ENCODE measurements around the gene AGPAT1.

The AGPAT1 gene

GRCh38 chr6:32208996-32209395 lies 33.1 kb upstream of the AGPAT1 start:
- no peak overlapping the region for H3K4me2 ChIP-seq (ENCODE audit: low read length)
- no peak overlapping the region for H3K4me3 ChIP-seq (ENCODE audit: low read depth, low read length)
- no peaks in the 10 kb centered on the region for H3K36me3 ChIP-seq (ENCODE audit: control insufficient read depth, insufficient read depth, low read length)
- no peaks in the 10 kb centered on the region for H3K9me3 ChIP-seq (ENCODE audit: control insufficient read depth, low read length)
- TF ChIP-seq CTCF (IDR thresholded peaks at IDR 0.05) = no peak
- H3K79me2 ChIP-seq = no peaks in the 10 kb centered on the region
- H3K27me3 ChIP-seq (ENCODE audit: control insufficient read depth, insufficient read depth, low read length) = no peaks in the 10 kb centered on the region
- no peak overlapping the region for H3K27ac ChIP-seq
- H2AFZ ChIP-seq = no peak overlapping the region
- H3K9ac ChIP-seq = no peak overlapping the region
- no peaks in the 10 kb centered on the region for H3K4me1 ChIP-seq

GRCh38 chr6:32204268-32204715 lies 28.4 kb upstream of the AGPAT1 start:
- Histone ChIP-seq H3K27ac (no peak overlapping the region), H2AFZ (no peak overlapping the region), H3K4me3 (ENCODE audit: low read depth, low read length) (no peak overlapping the region), H3K79me2 (no peaks in the 10 kb centered on the region), H3K36me3 (ENCODE audit: control insufficient read depth, insufficient read depth, low read length) (no peaks in the 10 kb centered on the region), H3K27me3 (ENCODE audit: control insufficient read depth, insufficient read depth, low read length) (no peaks in the 10 kb centered on the region), H3K9ac (no peak overlapping the region), H3K9me3 (ENCODE audit: control insufficient read depth, low read length) (no peaks in the 10 kb centered on the region), H3K4me1 (no peaks in the 10 kb centered on the region), H3K4me2 (ENCODE audit: low read length) (no peak overlapping the region)
- TF ChIP-seq CTCF (IDR thresholded peaks at IDR 0.05) = no peak

DNA sequence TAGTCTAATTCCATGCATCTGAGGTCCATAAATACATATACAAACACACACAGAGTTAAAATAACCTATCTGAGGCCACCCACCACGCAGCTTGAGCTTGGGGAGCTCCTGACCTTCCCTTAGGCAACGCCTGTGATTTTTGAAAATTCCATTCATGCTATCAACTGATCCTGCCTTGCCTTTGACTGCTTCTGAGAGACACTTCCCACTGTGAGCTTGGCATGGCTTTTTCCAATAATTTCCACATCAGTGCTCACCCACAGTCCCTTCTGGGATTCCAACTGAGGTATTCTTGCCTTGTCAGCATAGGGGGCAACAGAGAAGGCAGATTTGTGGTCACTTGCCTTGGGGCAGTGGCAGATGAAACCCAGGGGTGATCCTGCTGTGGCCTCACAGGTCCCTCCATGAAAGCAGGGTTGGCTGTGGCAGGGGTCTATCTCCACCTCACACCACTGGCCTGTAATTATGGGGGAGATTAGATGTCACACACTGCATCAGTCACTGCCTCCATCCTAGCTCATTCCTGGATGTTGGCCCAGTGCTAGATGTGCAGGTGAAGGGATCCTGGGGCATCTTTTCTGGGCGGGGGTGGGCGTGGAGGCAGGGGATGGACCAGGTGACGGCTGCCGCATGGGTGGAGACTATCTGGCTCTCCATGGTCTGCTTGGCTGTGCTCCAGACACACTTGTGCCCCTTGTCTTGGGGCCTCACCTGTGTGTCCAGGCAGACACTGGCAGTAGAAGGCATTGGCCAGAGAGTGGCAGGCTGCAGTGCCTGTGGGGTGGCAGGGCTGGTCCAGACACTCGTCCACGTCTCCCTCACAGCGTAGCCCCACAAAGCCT lies 27.8 kb upstream of the AGPAT1 start:
- Histone ChIP-seq H3K27me3 (ENCODE audit: control insufficient read depth, insufficient read depth, low read length) (no peaks in the 10 kb centered on the region), H3K4me3 (ENCODE audit: low read depth, low read length) (no peak overlapping the region), H3K79me2 (no peaks in the 10 kb centered on the region), H3K36me3 (ENCODE audit: control insufficient read depth, insufficient read depth, low read length) (no peaks in the 10 kb centered on the region), H3K27ac (no peak overlapping the region), H3K9ac (no peak overlapping the region), H2AFZ (no peak overlapping the region), H3K4me2 (ENCODE audit: low read length) (no peak overlapping the region), H3K9me3 (ENCODE audit: control insufficient read depth, low read length) (no peaks in the 10 kb centered on the region), H3K4me1 (no peaks in the 10 kb centered on the region)
- no peak for TF ChIP-seq CTCF (IDR thresholded peaks at IDR 0.05)

DNA sequence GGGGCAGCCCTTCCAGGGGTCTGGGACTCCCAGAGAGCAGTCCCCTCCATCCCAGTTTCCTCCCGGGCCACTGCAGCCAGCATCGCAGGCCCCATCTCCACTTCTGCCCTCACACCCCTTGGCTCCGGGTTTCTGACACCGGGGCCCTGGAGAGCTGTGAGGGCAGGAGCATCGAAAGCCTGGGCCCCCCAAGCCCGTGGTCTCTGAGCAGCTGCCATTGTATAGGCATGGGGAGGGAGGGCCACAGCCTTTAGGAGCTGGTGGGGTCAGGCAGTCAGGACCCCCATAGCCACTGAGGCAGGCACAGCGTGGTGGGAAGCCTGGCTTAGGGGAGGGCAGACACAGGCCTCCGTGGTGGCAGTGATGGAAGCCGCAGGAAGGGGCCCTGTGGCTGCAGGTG lies 26.3 kb upstream of the AGPAT1 start:
- Histone ChIP-seq H3K4me2 (ENCODE audit: low read length) (no peak overlapping the region), H3K9me3 (ENCODE audit: control insufficient read depth, low read length) (no peaks in the 10 kb centered on the region), H3K79me2 (no peaks in the 10 kb centered on the region), H3K4me3 (ENCODE audit: low read depth, low read length) (no peak overlapping the region), H3K27me3 (ENCODE audit: control insufficient read depth, insufficient read depth, low read length) (no peaks in the 10 kb centered on the region), H3K27ac (no peak overlapping the region), H3K4me1 (no peaks in the 10 kb centered on the region), H3K9ac (no peak overlapping the region), H2AFZ (no peak overlapping the region), H3K36me3 (ENCODE audit: control insufficient read depth, insufficient read depth, low read length) (no peaks in the 10 kb centered on the region)
- TF ChIP-seq CTCF (IDR thresholded peaks at IDR 0.05) = no peak

Data from parathyroid adenoma (tissue), 2 donors.